GM04504 (cell line): ENCODE measurements around the gene SFMBT1.
A peak's percentile ranks its signal among the peaks of the same experiment; 100 is the strongest.

ENCODE experiments used
- DNase-seq: peaks from one replicate; pipeline ENCODE4 v3.0.0-alpha.2; 2012; ENCODE audit warnings: low read depth

SFMBT1 gene

DNA sequence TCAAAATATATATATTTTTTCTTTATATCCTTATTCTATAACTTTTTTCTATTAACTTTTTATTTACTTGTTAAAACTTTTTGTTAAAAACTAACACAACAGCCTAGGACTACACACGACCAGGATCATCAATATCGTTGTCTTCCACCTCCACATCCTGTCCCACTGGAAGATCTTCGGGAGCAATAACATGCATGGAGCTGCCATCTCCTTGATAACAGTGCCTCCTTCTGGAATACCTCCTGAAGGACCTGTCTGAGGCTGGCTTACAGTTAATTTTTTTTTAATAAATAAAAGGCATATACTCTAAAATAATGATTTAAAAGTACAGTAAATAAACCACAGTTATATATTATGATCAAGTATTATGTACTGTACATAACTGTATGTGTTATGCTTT, 58.9 kb downstream of the SFMBT1 start:
- DNase-seq, result peak; percentile 7

DNA sequence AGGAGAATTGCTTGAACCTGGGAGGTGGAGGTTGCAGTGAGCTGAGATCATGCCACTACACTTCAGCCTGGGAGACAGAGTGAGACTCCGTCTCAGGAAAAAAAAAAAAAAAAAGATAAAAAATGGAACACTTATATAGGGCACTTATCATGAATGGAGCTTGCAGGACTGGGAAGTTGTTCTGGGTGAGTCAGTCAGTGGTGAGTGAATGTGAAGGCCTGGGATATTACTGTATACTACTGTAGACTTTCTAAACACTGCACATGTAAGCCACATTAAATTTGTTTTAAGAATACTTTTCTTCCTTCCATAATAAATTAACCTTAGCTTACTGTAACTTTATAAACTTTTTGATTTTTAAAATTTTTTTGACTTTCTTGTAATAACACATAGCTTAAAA, 59.8 kb downstream of the SFMBT1 start:
- no peak for DNase-seq

DNA sequence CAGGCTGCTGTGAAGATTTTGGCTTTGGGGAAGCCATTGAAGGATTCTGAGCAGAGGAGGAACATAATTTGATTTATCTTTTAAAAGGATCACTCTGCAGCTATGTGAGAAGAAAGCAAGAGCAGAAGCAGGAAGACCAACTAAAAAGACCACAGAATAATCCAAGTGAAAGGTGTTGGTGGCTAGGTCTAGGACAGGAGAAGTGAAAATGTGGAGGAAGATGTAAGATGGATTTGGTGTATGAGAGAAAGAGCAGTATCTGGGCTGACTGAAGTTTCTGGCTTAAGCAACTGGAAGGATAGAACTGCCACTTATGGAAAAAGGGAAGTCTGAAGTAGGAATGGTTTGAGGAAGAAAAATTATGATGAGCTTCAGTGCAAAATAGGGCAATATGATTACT, 62.0 kb downstream of the SFMBT1 start:
- no peak for DNase-seq

DNA sequence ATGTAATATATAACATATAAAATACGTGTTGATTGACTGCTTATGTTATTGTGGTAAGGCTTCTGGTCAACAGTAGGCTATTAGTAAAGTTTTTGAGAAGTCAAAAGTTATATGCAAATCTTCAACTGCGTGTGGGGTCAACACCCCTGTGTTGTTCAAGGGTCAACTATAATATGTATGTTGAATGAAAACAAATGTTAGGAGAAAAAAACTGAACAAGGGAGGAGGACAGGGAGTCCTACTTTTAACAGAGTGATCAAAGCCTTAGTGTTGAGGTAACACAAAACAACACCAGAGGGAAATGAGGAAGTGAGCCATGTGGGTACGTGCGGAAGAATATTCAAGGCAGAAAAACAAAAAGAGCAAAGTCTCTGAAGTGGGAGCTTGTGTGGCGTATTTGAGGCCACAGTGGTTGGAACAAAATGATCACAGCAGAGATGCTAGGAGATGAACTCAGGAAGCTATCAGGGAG, 62.5 kb downstream of the SFMBT1 start:
- DNase-seq, result no peak

DNA sequence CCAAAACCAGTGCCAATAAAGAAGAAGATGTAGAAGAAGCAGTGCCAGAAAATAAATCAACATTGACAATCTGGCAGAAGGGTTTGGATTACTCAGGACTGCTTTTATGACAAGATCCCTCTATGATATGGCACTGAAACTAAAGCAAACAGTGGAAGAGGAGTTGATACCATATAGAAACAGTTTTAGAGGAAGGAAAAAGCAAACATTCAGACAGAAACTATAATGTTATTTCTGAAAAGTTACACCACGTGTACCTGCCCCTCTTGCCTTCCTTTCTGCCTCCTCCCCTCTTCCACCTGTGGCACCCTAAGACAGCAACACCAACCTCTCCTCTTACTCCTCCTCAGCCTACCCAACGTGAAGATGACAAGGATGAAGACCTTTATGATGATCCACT, 63.0 kb downstream of the SFMBT1 start:
- DNase-seq, result no peak

DNA sequence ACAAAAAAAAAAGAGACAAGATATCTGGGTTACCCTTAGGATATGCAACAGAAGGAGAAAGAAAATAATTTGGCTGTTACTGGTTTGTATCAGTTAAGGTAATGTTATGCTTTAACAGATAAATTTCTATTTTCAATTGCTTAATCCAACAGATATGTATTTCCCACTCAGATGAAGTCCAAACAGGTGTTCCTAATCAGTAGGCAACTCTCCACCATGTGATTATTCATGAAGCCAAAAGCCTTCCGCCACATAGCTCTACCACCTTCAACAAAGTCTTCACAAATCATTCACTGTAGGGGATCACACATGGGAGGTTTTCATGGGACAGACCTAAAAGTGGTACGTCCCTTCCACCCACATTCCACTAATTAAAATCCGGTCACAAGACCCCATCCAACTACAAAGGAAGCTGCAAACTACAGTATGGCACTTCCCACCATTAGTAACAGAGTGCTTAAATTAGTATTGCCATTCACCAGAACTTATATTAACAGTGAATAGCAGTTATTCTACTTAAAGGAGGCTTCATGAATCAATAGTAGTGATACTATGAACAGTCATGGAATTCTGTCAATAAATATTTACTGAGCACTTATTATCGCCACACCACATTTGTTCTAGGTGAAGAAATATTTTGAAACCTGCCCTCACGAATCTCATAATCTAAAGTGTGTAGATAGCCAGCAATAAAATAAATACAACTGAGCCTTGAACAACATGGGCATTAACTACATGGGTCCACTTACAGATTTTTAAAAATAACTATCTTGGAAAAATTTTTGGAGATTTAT, 66.5 kb downstream of the SFMBT1 start:
- no peak for DNase-seq

DNA sequence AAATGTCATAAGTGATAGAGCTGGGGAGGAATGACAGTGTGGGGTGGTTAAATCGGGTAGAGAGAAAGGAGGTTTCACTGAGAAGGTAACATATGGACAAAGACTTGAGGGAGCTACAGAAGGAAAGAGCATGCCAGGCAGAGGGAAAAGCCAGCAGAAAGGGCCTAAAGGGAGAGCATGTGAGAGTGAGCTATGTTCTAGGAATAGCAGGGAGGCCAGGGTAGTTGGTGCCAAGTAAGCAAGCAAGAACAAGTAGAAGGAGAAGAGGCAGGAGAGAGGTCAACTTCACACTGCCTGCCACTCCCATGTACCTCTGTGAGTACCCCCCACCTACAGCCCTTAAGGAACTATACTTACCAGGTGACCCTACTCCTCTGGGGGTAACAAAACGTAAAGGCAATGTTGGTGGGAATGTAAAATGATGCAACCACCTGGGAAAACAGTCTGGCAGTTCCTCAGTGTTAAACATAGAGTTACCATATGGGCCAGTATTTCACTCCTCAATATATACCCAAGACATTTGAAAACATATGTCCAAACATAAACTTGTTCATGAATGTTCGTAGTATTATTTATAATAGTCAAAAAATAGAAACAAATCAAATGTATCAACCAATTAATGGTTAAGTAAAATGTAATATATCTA, 67.6 kb downstream of the SFMBT1 start:
- DNase-seq, result no peak

DNA sequence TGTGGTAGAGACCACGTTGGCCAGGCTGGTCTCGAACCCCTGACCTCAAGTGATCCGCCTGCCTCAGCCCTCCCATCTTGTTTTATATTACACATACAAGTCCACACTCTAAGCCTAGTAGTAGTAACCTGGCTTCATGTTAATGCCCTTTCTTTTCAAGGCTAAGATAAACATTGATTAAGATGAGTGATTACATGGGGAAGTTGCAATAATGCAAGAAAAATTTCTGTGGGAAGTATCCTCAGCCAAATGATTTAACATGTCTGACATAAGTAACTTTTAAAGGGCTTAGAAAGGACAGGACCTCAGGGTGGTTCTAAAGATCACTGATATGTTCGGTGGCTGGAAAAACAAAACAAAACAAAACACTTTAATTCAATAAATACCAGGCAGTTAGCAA, 72.1 kb downstream of the SFMBT1 start:
- no peak for DNase-seq

DNA sequence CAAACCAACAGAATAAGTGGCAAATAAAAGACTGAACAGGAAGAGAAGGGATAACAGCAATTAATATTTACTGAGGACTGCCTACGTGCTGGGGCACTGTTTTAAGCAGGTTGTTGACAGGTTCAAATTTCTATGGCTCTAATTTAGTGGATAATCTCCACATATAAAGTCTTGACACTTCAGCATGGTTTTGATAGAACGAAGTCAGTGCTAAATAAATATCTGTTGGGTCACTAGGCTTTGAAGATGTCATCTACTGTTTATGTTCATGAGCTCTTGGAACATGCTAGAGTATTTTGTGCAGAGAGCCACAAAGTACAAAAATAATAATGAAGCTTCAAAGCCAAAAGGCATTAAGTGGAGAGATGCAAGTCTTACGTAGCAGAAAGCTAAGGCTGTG, 74.0 kb downstream of the SFMBT1 start:
- no peak for DNase-seq

DNA sequence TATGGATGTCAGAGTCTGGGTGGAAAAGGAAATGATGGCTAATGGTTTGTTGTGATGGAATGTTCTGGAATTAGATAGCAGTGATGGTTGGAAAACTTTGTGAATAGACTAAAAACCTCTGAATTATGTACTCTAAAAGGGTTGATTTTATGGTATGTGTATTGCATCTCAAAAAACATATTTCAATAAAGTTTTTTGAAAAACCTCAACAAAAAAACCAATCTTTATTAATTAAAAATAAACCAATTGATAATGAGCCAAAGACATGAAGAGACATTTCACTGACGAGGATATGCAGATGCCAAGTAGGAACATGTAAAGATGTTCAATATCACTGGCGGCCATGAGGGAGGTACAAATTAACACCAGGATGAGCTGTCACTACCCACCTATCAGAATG, 78.5 kb downstream of the SFMBT1 start:
- no peak for DNase-seq

DNA sequence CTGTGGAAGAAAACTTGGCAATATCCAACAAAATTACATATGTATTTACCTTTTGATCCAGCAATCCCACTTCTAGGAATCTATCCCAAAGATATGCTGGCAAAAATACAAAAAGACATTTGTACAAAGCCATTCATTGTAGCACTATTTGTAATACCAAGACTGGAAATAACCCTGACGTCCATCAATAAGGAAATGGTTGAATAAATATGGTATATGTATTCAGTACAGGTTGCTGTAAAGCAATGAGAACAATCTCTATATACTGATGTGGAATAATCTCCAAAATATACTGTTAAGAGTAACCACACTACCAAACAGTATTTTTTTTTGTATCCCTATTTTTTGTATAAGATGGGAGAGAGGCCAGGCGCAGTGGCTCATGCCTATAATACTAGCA, 83.7 kb downstream of the SFMBT1 start:
- DNase-seq, result no peak

DNA sequence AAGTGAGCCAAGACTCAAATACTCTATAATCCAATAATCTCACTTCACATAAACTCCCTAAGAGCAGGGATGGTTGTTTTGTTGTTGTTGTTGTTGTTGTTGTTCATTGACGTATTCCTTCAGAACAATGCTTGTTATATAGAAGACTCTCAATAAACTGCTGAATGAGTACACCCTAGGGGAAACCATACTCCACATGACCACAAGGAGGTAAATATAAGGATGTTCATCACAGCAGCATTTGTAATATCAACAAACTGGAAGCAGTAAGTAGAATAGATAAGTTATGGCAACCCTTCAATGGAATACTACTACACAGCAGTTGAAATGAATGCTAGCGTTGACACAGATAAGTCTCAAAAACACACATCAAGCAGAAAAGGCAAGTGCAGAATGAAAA, 86.1 kb downstream of the SFMBT1 start:
- DNase-seq, result no peak

DNA sequence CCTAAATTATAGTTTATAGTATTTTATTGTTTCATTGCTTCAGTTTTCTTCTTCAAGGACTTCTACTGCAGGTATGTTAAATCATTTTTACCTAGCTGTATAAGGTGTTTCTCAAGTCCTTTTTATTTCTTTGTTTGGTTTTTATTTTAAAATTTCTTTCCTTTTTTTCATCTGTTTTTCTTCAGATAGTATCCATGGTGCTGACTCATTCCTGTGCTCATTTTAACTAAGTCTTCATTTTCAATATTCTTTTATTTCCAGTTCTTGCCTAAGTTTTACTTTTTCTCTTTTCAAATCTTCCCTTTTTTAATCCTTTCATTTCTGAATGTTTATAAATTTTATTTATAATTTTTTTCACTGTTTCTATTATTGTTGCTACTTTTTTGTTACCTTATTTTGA, 106.3 kb downstream of the SFMBT1 start:
- DNase-seq, result no peak

DNA sequence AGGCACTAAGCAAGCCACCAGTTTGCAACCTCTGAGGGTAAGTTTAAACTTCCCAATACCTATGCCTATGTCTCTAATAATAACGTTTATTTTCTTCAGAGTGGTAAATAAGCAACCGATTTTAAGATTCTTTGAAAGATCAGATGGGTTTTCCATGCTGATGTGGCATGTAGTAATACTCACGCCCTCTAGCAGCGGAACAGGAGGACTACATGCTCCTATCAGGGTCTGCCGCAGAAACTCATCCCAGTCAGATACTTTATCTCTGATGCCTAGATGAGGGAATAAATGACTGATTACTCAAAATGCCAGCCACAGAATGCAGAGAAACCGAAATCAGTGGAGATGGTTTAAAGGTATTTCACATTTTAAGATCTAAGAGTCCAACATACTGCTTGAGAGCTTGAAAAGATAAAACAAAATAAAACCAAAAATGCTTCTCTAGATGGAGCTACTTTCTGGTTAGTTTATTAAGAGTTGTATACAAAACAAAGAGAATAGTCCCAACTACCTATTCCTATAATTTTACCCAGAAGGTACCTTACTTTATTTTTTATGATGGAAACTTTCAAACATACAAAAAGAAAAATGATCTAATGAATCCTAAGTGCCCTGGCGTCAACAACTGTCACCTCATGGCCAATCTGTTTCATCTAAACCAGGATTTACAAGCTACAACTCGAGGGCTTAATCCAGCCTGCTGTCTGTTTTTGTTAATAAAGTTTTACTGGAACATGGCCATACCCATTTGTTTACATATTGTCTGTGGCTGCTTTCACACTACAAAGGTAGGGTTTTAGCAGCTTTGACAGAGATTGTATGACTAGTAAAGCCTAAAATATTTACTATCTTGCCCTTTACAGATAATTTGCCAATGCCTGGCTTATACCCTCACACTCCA, 111.0 kb downstream of the SFMBT1 start:
- DNase-seq, result peak; percentile 21

DNA sequence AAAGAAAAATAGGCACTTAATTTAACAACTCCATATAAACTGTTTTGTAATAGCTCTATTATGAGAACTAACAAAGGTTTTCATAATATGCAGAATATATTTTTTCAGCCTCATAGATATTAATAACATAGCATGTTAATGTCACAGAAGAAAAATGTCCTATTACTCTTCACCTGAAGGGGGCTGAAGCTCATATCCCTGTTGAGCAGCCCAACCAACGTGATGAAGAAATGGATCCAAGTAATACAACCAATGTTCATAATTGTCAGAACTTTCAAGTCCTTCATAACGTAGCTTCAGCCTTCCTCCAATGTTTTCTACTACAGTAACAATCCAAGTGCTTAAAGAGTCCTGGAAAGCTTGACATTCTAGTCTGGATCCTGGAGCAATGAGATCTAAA, 114.0 kb downstream of the SFMBT1 start:
- DNase-seq, result no peak

DNA sequence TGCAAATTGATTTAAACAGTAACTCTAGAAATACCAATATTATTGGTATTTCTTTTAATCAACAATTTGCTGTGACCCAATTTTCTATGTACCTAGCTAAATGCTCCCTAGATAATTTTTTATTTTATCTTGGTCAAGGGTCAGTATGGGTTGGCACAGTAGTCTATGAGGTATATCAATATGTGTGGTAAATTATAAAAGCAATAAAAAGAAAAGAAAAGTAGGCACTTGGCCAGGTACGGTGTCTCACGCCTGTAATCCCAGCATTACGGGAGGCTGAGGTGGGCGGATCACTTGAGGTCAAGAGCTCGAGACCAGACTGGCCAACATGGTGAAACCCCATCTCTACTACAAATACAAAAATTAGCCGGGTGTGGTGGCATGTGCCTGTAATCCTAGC, 114.5 kb downstream of the SFMBT1 start:
- no peak for DNase-seq

DNA sequence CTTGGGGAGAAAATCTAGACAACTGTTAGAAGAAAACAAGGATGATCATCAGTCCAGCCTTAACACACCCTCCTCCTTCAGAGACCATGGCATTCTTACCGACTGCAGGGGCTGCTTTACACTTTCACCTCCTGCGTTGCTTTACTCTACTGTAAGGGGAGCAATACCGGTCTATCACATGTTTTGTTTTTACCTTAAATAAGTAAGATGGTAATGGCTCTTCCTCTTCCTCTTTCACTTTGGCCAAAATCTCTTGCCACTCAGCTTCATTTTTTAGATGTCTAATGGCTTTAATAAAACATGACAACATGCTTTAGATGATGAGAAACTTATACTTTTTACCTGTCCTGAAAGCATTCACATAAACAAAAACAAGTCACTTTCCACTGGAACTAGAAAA, 115.1 kb downstream of the SFMBT1 start:
- DNase-seq, result no peak

DNA sequence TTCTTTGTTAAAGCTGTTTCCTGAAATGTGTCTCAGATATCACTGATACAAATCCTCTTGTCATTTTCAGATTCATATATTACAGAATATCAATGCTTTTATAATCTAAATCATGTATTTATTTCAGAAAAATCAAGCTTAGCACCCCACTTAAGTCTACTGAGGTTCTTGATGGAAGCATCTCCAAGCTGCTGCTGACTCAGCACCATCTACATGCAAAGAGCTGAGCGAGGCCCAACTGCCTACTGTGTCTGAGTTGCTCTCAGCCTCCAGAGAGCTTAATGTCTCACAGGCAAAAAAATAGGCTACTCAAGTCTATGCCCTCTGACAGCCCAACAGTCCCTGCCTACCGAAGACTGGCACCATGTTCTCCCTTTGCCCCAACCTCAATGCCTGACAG, 119.3 kb downstream of the SFMBT1 start:
- no peak for DNase-seq

DNA sequence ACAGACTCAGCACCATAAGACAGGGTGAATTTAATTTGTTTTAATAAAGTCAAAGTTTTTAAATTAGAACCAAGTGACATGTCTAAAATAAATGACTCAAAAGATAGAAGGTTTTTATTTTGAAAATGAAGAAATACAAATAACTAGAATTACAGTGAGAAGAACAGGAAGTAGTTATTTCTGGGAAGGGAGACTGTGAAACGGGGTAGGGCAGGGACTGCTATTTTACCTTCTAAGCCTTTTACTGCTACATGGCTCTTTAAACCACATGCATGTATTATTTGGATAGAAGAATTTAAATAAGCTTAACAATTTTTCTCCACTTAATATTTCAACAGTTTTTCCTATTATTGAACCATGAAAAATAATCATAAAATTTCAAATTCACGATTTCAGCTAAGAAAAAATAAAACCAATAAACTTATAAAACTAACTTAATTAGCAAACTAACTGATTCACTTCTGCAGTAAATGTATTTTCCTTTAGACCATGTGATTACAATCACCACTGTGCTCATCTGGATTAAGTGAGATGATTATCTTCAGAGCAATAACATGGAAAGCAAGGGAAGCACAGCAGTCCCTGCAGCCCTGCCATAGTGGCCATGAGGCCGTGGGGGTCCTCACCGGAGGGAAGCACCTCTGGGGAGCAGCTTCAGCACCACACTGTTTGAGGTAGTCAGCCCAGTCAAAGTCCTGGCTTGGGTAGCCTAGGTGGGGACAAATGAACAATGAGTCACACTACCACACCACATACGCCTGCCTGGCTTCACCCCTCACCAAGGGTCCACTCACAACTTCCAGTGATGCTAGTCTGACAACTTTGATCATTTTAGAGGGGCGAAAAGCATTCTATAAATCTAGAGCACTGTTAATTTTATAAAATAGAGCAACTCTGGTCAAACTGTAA, 120.2 kb downstream of the SFMBT1 start:
- DNase-seq, result no peak

DNA sequence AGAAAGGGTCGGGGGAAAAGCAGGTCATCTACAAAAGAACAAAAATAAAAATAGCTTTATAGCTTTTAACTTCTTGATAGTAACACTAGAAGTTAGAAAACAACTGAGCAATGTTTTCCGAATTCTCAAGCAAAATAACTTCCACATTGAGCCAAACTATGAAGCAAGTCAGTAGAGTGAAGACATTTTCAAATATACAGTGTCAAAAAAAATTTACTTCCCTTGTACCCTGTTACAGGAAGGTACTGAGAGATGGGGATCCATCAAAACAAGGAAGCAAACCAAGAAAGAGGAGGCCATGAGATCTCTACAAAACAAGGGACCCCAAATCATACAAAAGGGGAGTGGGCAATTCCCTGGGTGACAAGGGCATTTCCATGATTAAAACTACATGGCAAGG, 121.9 kb downstream of the SFMBT1 start:
- DNase-seq, result no peak

DNA sequence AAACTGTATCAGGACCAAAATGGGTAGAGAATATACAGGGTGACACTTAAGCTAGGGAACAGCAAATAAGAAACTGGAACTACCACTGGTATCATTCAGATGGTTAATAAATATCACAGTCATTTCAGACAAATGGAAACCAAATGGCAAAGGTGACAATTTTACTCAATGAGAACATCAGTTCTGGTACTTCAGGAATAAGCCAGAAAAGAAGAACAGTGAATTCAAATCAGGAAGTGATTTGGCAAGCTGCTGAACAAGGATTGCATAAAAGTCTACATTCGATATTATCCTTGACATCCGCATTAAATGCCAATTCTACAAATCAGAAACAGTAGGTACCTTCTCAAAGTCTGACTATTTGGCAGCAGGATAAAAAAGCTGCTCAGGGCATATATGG, 125.0 kb downstream of the SFMBT1 start:
- no peak for DNase-seq

DNA sequence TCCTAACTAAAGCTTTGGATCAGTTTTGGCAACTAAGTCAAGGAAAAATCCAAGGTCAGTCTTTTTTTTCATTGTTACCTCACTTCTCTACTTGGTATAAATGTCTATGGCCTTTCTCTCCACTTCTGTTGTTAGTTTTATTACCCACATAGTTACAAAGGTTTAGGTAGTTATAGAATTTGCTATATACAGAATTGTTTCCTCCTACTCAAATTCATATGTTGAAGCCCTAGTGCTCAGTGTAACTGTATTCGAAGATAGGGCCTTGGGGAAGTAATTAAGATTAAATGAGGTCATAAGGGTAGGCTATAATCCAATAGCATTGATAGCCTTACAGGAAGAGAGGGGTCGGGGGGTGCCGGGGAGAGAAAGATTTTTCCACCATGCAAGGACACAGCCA, 128.8 kb downstream of the SFMBT1 start:
- no peak for DNase-seq
